ENCODE data around the gene KYAT1. TPM values are rescaled to one million over a fixed set of nuclear protein-coding genes. Genes with fewer than 3 reads are reported as not detected.

Gene KYAT1
- polyA plus RNA-seq, 4 donors = 4.1 to 7.5 (median 5.2) TPM

- peak overlapping the region; percentile 47 to 74 (median 73) for H3K27ac ChIP-seq (ENCODE audit: low read depth in 1 of 3, low read length in 2 of 3)
Observed at GRCh38 chr9:128903079-128903461, 21.3 kb upstream of the KYAT1 start.

DNA sequence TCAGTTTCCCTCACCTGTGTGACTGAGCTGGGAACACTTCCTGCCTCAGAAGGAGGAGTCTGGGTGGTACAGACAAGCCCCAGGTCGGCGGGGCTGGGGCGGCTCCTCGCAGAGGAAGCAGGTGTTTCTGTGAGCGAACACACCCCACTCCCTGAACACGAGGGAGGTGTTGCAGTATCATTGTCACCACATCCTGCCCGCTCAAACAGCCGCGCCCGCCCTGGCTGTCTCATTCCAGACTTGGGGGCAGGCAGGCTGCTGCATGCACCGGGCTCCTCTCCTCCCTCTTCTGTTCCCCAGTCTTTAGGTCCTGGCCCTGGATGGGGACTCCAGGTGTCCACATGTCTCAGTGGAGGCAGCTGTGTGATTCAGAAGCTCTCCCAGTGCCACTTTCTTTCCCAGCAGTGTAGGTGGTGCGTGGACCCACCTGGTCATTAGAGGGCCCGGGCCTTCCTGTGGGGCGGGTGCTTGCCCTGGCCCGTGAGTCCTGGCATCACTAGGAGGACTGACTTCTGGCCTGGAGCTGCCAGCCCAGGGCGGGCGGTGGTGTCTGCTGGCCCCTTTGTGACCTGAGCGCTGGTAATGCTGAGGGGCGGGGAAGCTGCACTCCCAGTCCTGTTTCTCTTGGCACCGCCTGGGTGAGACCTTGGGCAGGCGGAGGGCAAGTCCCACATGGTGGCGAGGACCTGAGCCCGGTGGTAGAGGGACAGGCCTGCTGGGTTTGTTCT, 20.8 kb upstream of the KYAT1 start:
- Histone ChIP-seq H3K4me1 (ENCODE audit: control insufficient read depth in 3 of 3, insufficient read depth in 2 of 3, low read depth in 1 of 3, low read length in 2 of 3) (peaks cover 0 to 11% (median 0%) of the 10 kb centered on the region in 3 donors), H3K36me3 (ENCODE audit: control insufficient read depth in 3 of 3, insufficient read depth in 2 of 3, low read depth in 1 of 3, low read length in 3 of 3) (peaks cover under 1 to 52% (median 4%) of the 10 kb centered on the region in 3 donors), H3K27ac (ENCODE audit: low read depth in 1 of 3, low read length in 2 of 3) (peak overlapping the region; percentile 47 to 74 (median 73)), H3K9me3 (ENCODE audit: control insufficient read depth in 2 of 2, insufficient read depth in 1 of 2, low read depth in 1 of 2, low read length in 1 of 2) (no peaks in the 10 kb centered on the region), H3K4me3 (ENCODE audit: low read depth in 1 of 3, low read length in 3 of 3) (no peak overlapping the region), H3K27me3 (ENCODE audit: control insufficient read depth in 3 of 3, insufficient read depth in 3 of 3, low read length in 3 of 3) (no peaks in the 10 kb centered on the region)
- no peak for FAIRE-seq
- WGBS, 3 donors = 30 to 53% (median 36%) methylated on average over 22 to 23 of the region's 23 CpGs
- peak; percentile 65 to 77 for DNase-seq

More at GRCh38 chr9:128903079-128903461, 21.3 kb upstream of the KYAT1 start:
- FAIRE-seq (no peak), DNase-seq (no peak)
- Histone ChIP-seq H3K36me3 (ENCODE audit: control insufficient read depth in 3 of 3, insufficient read depth in 2 of 3, low read depth in 1 of 3, low read length in 3 of 3) (peaks cover 6 to 52% (median 8%) of the 10 kb centered on the region in 3 donors), H3K9me3 (ENCODE audit: control insufficient read depth in 2 of 2, insufficient read depth in 1 of 2, low read depth in 1 of 2, low read length in 1 of 2) (no peaks in the 10 kb centered on the region), H3K4me3 (ENCODE audit: low read depth in 1 of 3, low read length in 3 of 3) (no peak overlapping the region), H3K27me3 (ENCODE audit: control insufficient read depth in 3 of 3, insufficient read depth in 3 of 3, low read length in 3 of 3) (no peaks in the 10 kb centered on the region), H3K4me1 (ENCODE audit: control insufficient read depth in 3 of 3, insufficient read depth in 2 of 3, low read depth in 1 of 3, low read length in 2 of 3) (peaks cover 0 to 11% (median 0%) of the 10 kb centered on the region in 3 donors)
- 88% methylated on average over 2 of the region's 2 CpGs; no CpG with 5 or more reads in 1 of the 3 donors for WGBS, 3 donors

- 74 to 79% (median 78%) methylated on average over 4 to 5 of the region's 5 CpGs for WGBS, 3 donors
- H3K36me3 ChIP-seq (ENCODE audit: control insufficient read depth in 3 of 3, insufficient read depth in 2 of 3, low read depth in 1 of 3, low read length in 3 of 3) = peaks cover 0 to 51% (median 0%) of the 10 kb centered on the region in 3 donors
- DNase-seq = no peak
- no peaks in the 10 kb centered on the region for H3K9me3 ChIP-seq (ENCODE audit: control insufficient read depth in 2 of 2, insufficient read depth in 1 of 2, low read depth in 1 of 2, low read length in 1 of 2)
- H3K4me3 ChIP-seq (ENCODE audit: low read depth in 1 of 3, low read length in 3 of 3) = no peak overlapping the region
- H3K4me1 ChIP-seq (ENCODE audit: control insufficient read depth in 3 of 3, insufficient read depth in 2 of 3, low read depth in 1 of 3, low read length in 2 of 3) = peaks cover 0 to 11% (median 0%) of the 10 kb centered on the region in 3 donors
- H3K27me3 ChIP-seq (ENCODE audit: control insufficient read depth in 3 of 3, insufficient read depth in 3 of 3, low read length in 3 of 3) = no peaks in the 10 kb centered on the region
- H3K27ac ChIP-seq (ENCODE audit: low read depth in 1 of 3, low read length in 2 of 3) = peak overlapping the region; percentile 39 to 73 (median 52)
- no peak for FAIRE-seq
Observed at GRCh38 chr9:128901822-128902221, 20.1 kb upstream of the KYAT1 start.

GRCh38 chr9:128901379-128901778, 19.6 kb upstream of the KYAT1 start:
- DNase-seq (no peak), FAIRE-seq (no peak)
- Histone ChIP-seq H3K4me1 (ENCODE audit: control insufficient read depth in 3 of 3, insufficient read depth in 2 of 3, low read depth in 1 of 3, low read length in 2 of 3) (peaks cover 0 to 11% (median 0%) of the 10 kb centered on the region in 3 donors), H3K4me3 (ENCODE audit: low read depth in 1 of 3, low read length in 3 of 3) (no peak overlapping the region), H3K36me3 (ENCODE audit: control insufficient read depth in 3 of 3, insufficient read depth in 2 of 3, low read depth in 1 of 3, low read length in 3 of 3) (peaks cover 0 to 52% (median 0%) of the 10 kb centered on the region in 3 donors), H3K27ac (ENCODE audit: low read depth in 1 of 3, low read length in 2 of 3) (peak overlapping the region in 1 of 3 donors; percentile 73), H3K27me3 (ENCODE audit: control insufficient read depth in 3 of 3, insufficient read depth in 3 of 3, low read length in 3 of 3) (no peaks in the 10 kb centered on the region), H3K9me3 (ENCODE audit: control insufficient read depth in 2 of 2, insufficient read depth in 1 of 2, low read depth in 1 of 2, low read length in 1 of 2) (no peaks in the 10 kb centered on the region)
- 88 to 94% (median 92%) methylated on average over 5 to 7 of the region's 7 CpGs for WGBS, 3 donors

DNA sequence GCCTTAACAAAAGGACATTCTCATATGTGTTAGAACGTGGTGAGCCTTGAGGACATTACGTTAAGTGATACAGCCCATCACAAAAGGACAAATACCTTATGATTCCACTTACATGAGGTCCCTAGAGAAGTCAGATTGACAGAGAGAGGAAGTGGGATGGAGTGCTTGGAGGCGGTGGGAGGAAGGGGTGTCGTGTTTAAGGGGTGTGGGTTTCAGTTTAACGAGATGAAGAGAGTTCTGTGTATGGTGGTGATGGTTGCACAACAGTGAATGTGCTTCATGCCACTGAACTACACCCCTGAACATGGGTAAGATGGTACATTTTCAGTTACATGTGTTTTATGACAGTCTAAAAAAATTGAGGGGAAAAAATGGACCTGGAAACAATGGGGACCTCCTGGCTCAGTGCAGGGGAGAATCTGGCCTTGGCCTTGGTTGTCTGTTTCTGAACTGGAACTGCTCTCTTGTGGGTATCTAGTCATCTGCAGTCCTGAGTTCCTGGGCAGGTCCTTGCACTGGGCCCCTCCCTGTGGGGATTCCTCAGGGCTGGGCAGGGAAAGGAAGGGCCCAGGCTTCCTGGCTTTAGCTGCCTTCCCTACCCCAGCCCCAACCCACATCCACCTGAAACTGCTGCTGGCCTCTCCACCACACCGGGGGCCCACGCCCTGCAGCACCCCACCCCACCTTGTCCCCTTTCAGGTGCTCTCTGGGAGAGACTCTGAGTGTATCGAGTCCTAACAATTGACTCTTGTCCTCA, 18.0 kb upstream of the KYAT1 start:
- peaks cover 0 to 59% (median 0%) of the 10 kb centered on the region in 3 donors for H3K36me3 ChIP-seq (ENCODE audit: control insufficient read depth in 3 of 3, insufficient read depth in 2 of 3, low read depth in 1 of 3, low read length in 3 of 3)
- no peak for FAIRE-seq
- no peaks in the 10 kb centered on the region for H3K9me3 ChIP-seq (ENCODE audit: control insufficient read depth in 2 of 2, insufficient read depth in 1 of 2, low read depth in 1 of 2, low read length in 1 of 2)
- peaks cover 0 to 11% (median 0%) of the 10 kb centered on the region in 3 donors for H3K4me1 ChIP-seq (ENCODE audit: control insufficient read depth in 3 of 3, insufficient read depth in 2 of 3, low read depth in 1 of 3, low read length in 2 of 3)
- 50 to 66% (median 59%) methylated on average over 8 of the region's 8 CpGs for WGBS, 3 donors
- H3K4me3 ChIP-seq (ENCODE audit: low read depth in 1 of 3, low read length in 3 of 3) = no peak overlapping the region
- no peaks in the 10 kb centered on the region for H3K27me3 ChIP-seq (ENCODE audit: control insufficient read depth in 3 of 3, insufficient read depth in 3 of 3, low read length in 3 of 3)
- peak; percentile 18 to 35 for DNase-seq
- peak overlapping the region; percentile 30 to 48 (median 39) for H3K27ac ChIP-seq (ENCODE audit: low read depth in 1 of 3, low read length in 2 of 3)

GRCh38 chr9:128898845-128899565, 17.3 kb upstream of the KYAT1 start:
- H3K9me3 ChIP-seq (ENCODE audit: control insufficient read depth in 2 of 2, insufficient read depth in 1 of 2, low read depth in 1 of 2, low read length in 1 of 2) = no peaks in the 10 kb centered on the region
- 87 to 89% (median 89%) methylated on average over 18 of the region's 18 CpGs for WGBS, 3 donors
- no peaks in the 10 kb centered on the region for H3K27me3 ChIP-seq (ENCODE audit: control insufficient read depth in 3 of 3, insufficient read depth in 3 of 3, low read length in 3 of 3)
- FAIRE-seq (no peak), DNase-seq (no peak)
- peaks cover 0 to 11% (median 0%) of the 10 kb centered on the region in 3 donors for H3K4me1 ChIP-seq (ENCODE audit: control insufficient read depth in 3 of 3, insufficient read depth in 2 of 3, low read depth in 1 of 3, low read length in 2 of 3)
- peak overlapping the region in 1 of 3 donors; percentile 55 for H3K27ac ChIP-seq (ENCODE audit: low read depth in 1 of 3, low read length in 2 of 3)
- peaks cover 0 to 59% (median 0%) of the 10 kb centered on the region in 3 donors for H3K36me3 ChIP-seq (ENCODE audit: control insufficient read depth in 3 of 3, insufficient read depth in 2 of 3, low read depth in 1 of 3, low read length in 3 of 3)
- no peak overlapping the region for H3K4me3 ChIP-seq (ENCODE audit: low read depth in 1 of 3, low read length in 3 of 3)

DNA sequence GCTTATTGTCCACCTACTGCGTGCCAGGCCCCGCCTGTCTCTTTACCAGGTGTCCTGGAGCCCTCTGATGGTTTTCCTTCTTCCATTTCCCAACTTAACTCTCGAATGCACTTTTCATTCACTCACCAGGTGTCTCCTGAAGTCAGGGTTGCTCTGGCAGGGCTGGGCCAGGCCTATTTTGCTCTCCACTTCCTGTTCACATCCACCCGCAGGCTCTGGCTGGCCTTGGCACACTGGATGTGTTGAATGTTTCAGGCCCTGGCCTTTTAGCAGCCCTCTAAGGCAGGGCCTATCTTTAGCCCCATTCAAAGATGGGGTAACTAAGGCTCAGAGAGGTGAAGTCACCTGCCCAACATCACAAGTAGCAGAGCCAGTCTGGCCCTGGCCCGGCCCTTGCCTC, 16.6 kb upstream of the KYAT1 start:
- WGBS, 3 donors = 77 to 86% (median 77%) methylated on average over 5 of the region's 5 CpGs
- H3K4me3 ChIP-seq (ENCODE audit: low read depth in 1 of 3, low read length in 3 of 3) = no peak overlapping the region
- H3K27ac ChIP-seq (ENCODE audit: low read depth in 1 of 3, low read length in 2 of 3) = peak overlapping the region in 1 of 3 donors; percentile 55
- FAIRE-seq (no peak), DNase-seq (no peak)
- no peaks in the 10 kb centered on the region for H3K9me3 ChIP-seq (ENCODE audit: control insufficient read depth in 2 of 2, insufficient read depth in 1 of 2, low read depth in 1 of 2, low read length in 1 of 2)
- H3K27me3 ChIP-seq (ENCODE audit: control insufficient read depth in 3 of 3, insufficient read depth in 3 of 3, low read length in 3 of 3) = no peaks in the 10 kb centered on the region
- H3K36me3 ChIP-seq (ENCODE audit: control insufficient read depth in 3 of 3, insufficient read depth in 2 of 3, low read depth in 1 of 3, low read length in 3 of 3) = peaks cover 0 to 62% (median 0%) of the 10 kb centered on the region in 3 donors
- peaks cover 0 to 11% (median 0%) of the 10 kb centered on the region in 3 donors for H3K4me1 ChIP-seq (ENCODE audit: control insufficient read depth in 3 of 3, insufficient read depth in 2 of 3, low read depth in 1 of 3, low read length in 2 of 3)

- Histone ChIP-seq H3K4me3 (ENCODE audit: low read depth in 1 of 3, low read length in 3 of 3) (no peak overlapping the region), H3K9me3 (ENCODE audit: control insufficient read depth in 2 of 2, insufficient read depth in 1 of 2, low read depth in 1 of 2, low read length in 1 of 2) (no peaks in the 10 kb centered on the region), H3K4me1 (ENCODE audit: control insufficient read depth in 3 of 3, insufficient read depth in 2 of 3, low read depth in 1 of 3, low read length in 2 of 3) (peaks cover 0 to 27% (median 5%) of the 10 kb centered on the region in 3 donors), H3K27ac (ENCODE audit: low read depth in 1 of 3, low read length in 2 of 3) (no peak overlapping the region), H3K27me3 (ENCODE audit: control insufficient read depth in 3 of 3, insufficient read depth in 3 of 3, low read length in 3 of 3) (no peaks in the 10 kb centered on the region), H3K36me3 (ENCODE audit: control insufficient read depth in 3 of 3, insufficient read depth in 2 of 3, low read depth in 1 of 3, low read length in 3 of 3) (peaks cover 0 to 68% (median 3%) of the 10 kb centered on the region in 3 donors)
- FAIRE-seq = no peak
- WGBS, 3 donors = 76 to 85% (median 79%) methylated on average over 4 of the region's 4 CpGs
- DNase-seq = no peak
Observed at GRCh38 chr9:128895556-128895955, 13.8 kb upstream of the KYAT1 start.
